BLaER1 treated with 17β-estradiol and CSF1 and Interleukin-3, amounts not matched to agents 10 nM and 100 nM (cell line): ENCODE results near the gene ARID1A.

Experiments used
- H3K27ac ChIP-seq, 11 experiments: shearing (Covaris generic); formaldehyde crosslinking; 2 replicates each; pipeline ENCODE4 v1.8.1; 2022
- H3K27me3 ChIP-seq, 11 experiments: shearing (Covaris generic); formaldehyde crosslinking; 2 replicates each; pipeline ENCODE4 v1.8.1; 2022
- H3K36me3 ChIP-seq, 11 experiments: shearing (Covaris generic); formaldehyde crosslinking; 2 replicates each; pipeline ENCODE4 v1.8.1; 2022
- H3K4me1 ChIP-seq, 10 experiments: shearing (Covaris generic); formaldehyde crosslinking; 2 replicates each; pipeline ENCODE4 v1.8.1; 2022
- H3K4me2 ChIP-seq, 11 experiments: shearing (Covaris generic); formaldehyde crosslinking; 2 replicates each; pipeline ENCODE4 v1.8.1; 2022
- H3K4me3 ChIP-seq, 10 experiments: shearing (Covaris generic); formaldehyde crosslinking; 2 replicates each; pipeline ENCODE4 v1.8.1; 2022
- H3K9ac ChIP-seq, 11 experiments: shearing (Covaris generic); formaldehyde crosslinking; 2 replicates each; pipeline ENCODE4 v1.8.1; 2022
- H3K9me3 ChIP-seq, 11 experiments: shearing (Covaris generic); formaldehyde crosslinking; replicated peaks in 1 of 11; 2 replicates each; pipeline ENCODE4 v1.8.1; 2022
- H4K20me1 ChIP-seq, 11 experiments: shearing (Covaris generic); formaldehyde crosslinking; 2 replicates each; pipeline ENCODE4 v1.8.1; 2022
- Cebpa-rat ChIP-seq, 11 experiments: shearing (Covaris generic); IDR thresholded peaks; 2 replicates each; pipeline ENCODE4 v1.8.1; 2022

The ARID1A gene

GRCh38 chr1:26690157-26690556, 5.7 kb upstream of the ARID1A start:
- Histone ChIP-seq H4K20me1 (no peaks in the 10 kb centered on the region), H3K36me3 (no peaks in the 10 kb centered on the region), H3K9ac (no peak overlapping the region), H3K4me3 (no peak overlapping the region), H3K27ac (no peak overlapping the region), H3K9me3 (no peaks in the 10 kb centered on the region), H3K4me1 (peaks cover 41 to 54% (median 47%) of the 10 kb centered on the region in 10 experiments), H3K27me3 (0 out of 22 replicates have a peak, but pooled peaks cover 0 to 4% (median 0%) of the 10 kb centered on the region in 11 experiments), H3K4me2 (peak overlapping the region in 4 of 11 experiments; percentile 86 to 96 (median 93); a peak in 4 of 22 replicates)
- no peak for TF ChIP-seq Cebpa-rat (IDR thresholded peaks at IDR 0.05)

GRCh38 chr1:26690576-26691031, 5.2 kb upstream of the ARID1A start:
- H3K4me3 ChIP-seq = no peak overlapping the region
- 0 out of 22 replicates have a peak overlapping the region, but pooled peaks of 2 of the 11 experiments have one; percentile 13 to 99 for H3K27ac ChIP-seq
- no peaks in the 10 kb centered on the region for H3K9me3 ChIP-seq
- H3K4me2 ChIP-seq = peak overlapping the region in 10 of 11 experiments; percentile 4 to 97 (median 90); a peak in 11 of 22 replicates
- 0 out of 22 replicates have a peak, but pooled peaks cover 0 to 4% (median 0%) of the 10 kb centered on the region in 11 experiments for H3K27me3 ChIP-seq
- no peak overlapping the region for H3K9ac ChIP-seq
- no peaks in the 10 kb centered on the region for H3K36me3 ChIP-seq
- no peak for TF ChIP-seq Cebpa-rat (IDR thresholded peaks at IDR 0.05)
- H3K4me1 ChIP-seq = peaks cover 38 to 51% (median 43%) of the 10 kb centered on the region in 10 experiments
- no peaks in the 10 kb centered on the region for H4K20me1 ChIP-seq

GRCh38 chr1:26692211-26692792, 3.5 kb upstream of the ARID1A start:
- Histone ChIP-seq H4K20me1 (no peaks in the 10 kb centered on the region; a peak in 1 of 22 replicates), H3K4me3 (peak overlapping the region; percentile 52 to 98 (median 96)), H3K9ac (peak overlapping the region; percentile 99 to 100 (median 100)), H3K36me3 (no peaks in the 10 kb centered on the region), H3K4me2 (peak overlapping the region; percentile 77 to 98 (median 91)), H3K9me3 (no peaks in the 10 kb centered on the region), H3K4me1 (peaks cover 31 to 45% (median 37%) of the 10 kb centered on the region in 10 experiments), H3K27ac (peak overlapping the region; percentile 96 to 100 (median 99)), H3K27me3 (no peaks in the 10 kb centered on the region)
- TF ChIP-seq Cebpa-rat (IDR thresholded peaks at IDR 0.05) = no peak

- H3K27me3 ChIP-seq = no peaks in the 10 kb centered on the region
- H3K27ac ChIP-seq = peak overlapping the region; percentile 96 to 100 (median 99)
- peaks cover 31 to 45% (median 37%) of the 10 kb centered on the region in 10 experiments for H3K4me1 ChIP-seq
- H4K20me1 ChIP-seq = peaks cover 2 to 3% (median 2%) of the 10 kb centered on the region in 11 experiments; a peak in 17 of 22 replicates
- peak overlapping the region; percentile 99 to 100 (median 100) for H3K9ac ChIP-seq
- peak overlapping the region; percentile 77 to 98 (median 91) for H3K4me2 ChIP-seq
- TF ChIP-seq Cebpa-rat (IDR thresholded peaks at IDR 0.05) = no peak
- H3K9me3 ChIP-seq = no peaks in the 10 kb centered on the region
- H3K4me3 ChIP-seq = peak overlapping the region; percentile 52 to 98 (median 96)
- no peaks in the 10 kb centered on the region for H3K36me3 ChIP-seq
These were observed 2.9 kb upstream of the ARID1A start for GRCh38 chr1:26692793-26693490.

- Histone ChIP-seq H3K27me3 (no peaks in the 10 kb centered on the region), H3K27ac (peak overlapping the region; percentile 96 to 100 (median 99)), H3K4me1 (peaks cover 37 to 49% (median 41%) of the 10 kb centered on the region in 10 experiments), H3K9ac (peak overlapping the region; percentile 99 to 100 (median 100)), H3K4me2 (peak overlapping the region; percentile 77 to 98 (median 91)), H3K36me3 (no peaks in the 10 kb centered on the region), H3K9me3 (no peaks in the 10 kb centered on the region), H3K4me3 (peak overlapping the region; percentile 67 to 98 (median 96)), H4K20me1 (peaks cover 12% of the 10 kb centered on the region in 11 experiments)
- no peak for TF ChIP-seq Cebpa-rat (IDR thresholded peaks at IDR 0.05)
These were observed 1.9 kb upstream of the ARID1A start for GRCh38 chr1:26693599-26694572.

GRCh38 chr1:26694638-26695355, 1.0 kb upstream of the ARID1A start:
- H3K27me3 ChIP-seq = no peaks in the 10 kb centered on the region
- H3K4me3 ChIP-seq = peak overlapping the region; percentile 90 to 98 (median 96)
- TF ChIP-seq Cebpa-rat (IDR thresholded peaks at IDR 0.05) = no peak
- H3K4me2 ChIP-seq = peak overlapping the region; percentile 77 to 98 (median 91)
- H3K36me3 ChIP-seq = peaks cover 0 to 7% (median under 1%) of the 10 kb centered on the region in 11 experiments; a peak in 5 of 22 replicates
- H3K9ac ChIP-seq = peak overlapping the region; percentile 99 to 100 (median 100)
- peaks cover 46 to 58% (median 49%) of the 10 kb centered on the region in 10 experiments for H3K4me1 ChIP-seq
- H3K27ac ChIP-seq = peak overlapping the region; percentile 96 to 100 (median 99)
- H3K9me3 ChIP-seq = no peaks in the 10 kb centered on the region
- peaks cover 21% of the 10 kb centered on the region in 11 experiments for H4K20me1 ChIP-seq

- Histone ChIP-seq H3K27me3 (no peaks in the 10 kb centered on the region), H3K9ac (peak overlapping the region; percentile 99 to 100 (median 100)), H3K4me2 (peak overlapping the region; percentile 61 to 95 (median 89)), H4K20me1 (peaks cover 35% of the 10 kb centered on the region in 11 experiments), H3K27ac (peak overlapping the region; percentile 96 to 100 (median 99)), H3K9me3 (no peaks in the 10 kb centered on the region), H3K4me1 (peaks cover 51 to 59% (median 56%) of the 10 kb centered on the region in 10 experiments), H3K4me3 (peak overlapping the region; percentile 90 to 98 (median 96)), H3K36me3 (peaks cover 0 to 20% (median 12%) of the 10 kb centered on the region in 11 experiments; a peak in 12 of 22 replicates)
- no peak for TF ChIP-seq Cebpa-rat (IDR thresholded peaks at IDR 0.05)
These were observed 371 bp downstream of the ARID1A start for GRCh38 chr1:26696119-26696653.
